ENCODE measurements around the gene SHISA5.
"Not testable (repeated sequence)": the region's sequence is repeated elsewhere in the genome, so short reads cannot be mapped to it uniquely, and the experiment has no call there.

The SHISA5 gene

GRCh38 chr3:48475188-48475587 is 28.8 kb downstream of the SHISA5 start:
- Mint-ChIP-seq H3K9me3 (no peaks in the 10 kb centered on the region), H3K27me3 (no peaks in the 10 kb centered on the region), H3K27ac (no peak overlapping the region), H3K4me1 (ENCODE audit: low read depth) (peaks cover 61% of the 10 kb centered on the region), H3K4me3 (no peak overlapping the region), H3K36me3 (ENCODE audit: low read depth) (peaks cover 2% of the 10 kb centered on the region)

DNA sequence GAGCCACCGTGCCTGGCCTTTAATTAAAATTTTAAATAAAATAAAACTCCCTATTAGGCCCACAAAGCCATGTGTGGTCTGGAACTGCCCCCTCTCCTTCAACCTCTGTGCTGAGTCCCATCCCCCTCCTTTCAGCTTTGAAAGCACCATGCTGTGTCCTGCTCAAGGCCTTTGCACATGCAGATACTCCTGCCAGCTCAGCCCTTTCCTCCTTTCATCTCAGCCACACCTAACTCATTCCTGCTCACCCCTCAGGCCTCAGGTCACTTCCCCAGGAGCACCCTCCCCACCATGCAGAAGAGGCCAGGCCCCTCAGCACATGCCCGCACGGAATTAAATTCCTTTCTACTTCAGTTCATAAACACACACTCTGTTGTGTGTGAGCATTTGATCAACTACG is 29.4 kb downstream of the SHISA5 start:
- no peaks in the 10 kb centered on the region for H3K27me3 Mint-ChIP-seq
- no peaks in the 10 kb centered on the region for H3K9me3 Mint-ChIP-seq
- H3K4me3 Mint-ChIP-seq: no peak overlapping the region
- H3K27ac Mint-ChIP-seq: peak overlapping the region; percentile 80
- peaks cover 4% of the 10 kb centered on the region for H3K36me3 Mint-ChIP-seq (ENCODE audit: low read depth)
- peaks cover 64% of the 10 kb centered on the region for H3K4me1 Mint-ChIP-seq (ENCODE audit: low read depth)

- H3K27me3 Mint-ChIP-seq; H3K36me3 Mint-ChIP-seq (ENCODE audit: low read depth); H3K4me3 Mint-ChIP-seq; H3K9me3 Mint-ChIP-seq: not testable (repeated sequence)
- Mint-ChIP-seq H3K27ac (peak overlapping the region; percentile 88), H3K4me1 (ENCODE audit: low read depth) (peaks cover 64% of the 10 kb centered on the region)
Measured at GRCh38 chr3:48474031-48474430, 29.9 kb downstream of the SHISA5 start.

DNA sequence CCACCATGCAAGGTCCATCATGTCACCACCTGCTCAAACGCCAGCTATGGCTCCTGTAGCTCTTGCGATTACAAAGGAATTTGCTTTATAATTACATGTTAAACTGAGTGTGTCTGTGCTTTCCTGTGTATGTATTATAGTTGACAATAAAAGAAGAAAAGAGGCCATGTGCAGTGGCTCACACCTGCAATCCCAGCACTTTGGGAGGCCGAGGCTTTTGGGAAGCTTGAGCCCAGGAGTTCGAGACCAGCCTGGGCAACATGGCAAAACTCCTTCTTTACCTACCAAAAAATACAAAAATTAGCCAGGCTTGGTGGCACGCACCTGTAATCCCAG is 30.4 kb downstream of the SHISA5 start:
- Mint-ChIP-seq H3K4me3 (peak overlapping the region; percentile 82), H3K27me3 (no peaks in the 10 kb centered on the region), H3K9me3 (no peaks in the 10 kb centered on the region), H3K4me1 (ENCODE audit: low read depth) (peaks cover 64% of the 10 kb centered on the region), H3K27ac (peak overlapping the region; percentile 88), H3K36me3 (ENCODE audit: low read depth) (peaks cover 14% of the 10 kb centered on the region)

DNA sequence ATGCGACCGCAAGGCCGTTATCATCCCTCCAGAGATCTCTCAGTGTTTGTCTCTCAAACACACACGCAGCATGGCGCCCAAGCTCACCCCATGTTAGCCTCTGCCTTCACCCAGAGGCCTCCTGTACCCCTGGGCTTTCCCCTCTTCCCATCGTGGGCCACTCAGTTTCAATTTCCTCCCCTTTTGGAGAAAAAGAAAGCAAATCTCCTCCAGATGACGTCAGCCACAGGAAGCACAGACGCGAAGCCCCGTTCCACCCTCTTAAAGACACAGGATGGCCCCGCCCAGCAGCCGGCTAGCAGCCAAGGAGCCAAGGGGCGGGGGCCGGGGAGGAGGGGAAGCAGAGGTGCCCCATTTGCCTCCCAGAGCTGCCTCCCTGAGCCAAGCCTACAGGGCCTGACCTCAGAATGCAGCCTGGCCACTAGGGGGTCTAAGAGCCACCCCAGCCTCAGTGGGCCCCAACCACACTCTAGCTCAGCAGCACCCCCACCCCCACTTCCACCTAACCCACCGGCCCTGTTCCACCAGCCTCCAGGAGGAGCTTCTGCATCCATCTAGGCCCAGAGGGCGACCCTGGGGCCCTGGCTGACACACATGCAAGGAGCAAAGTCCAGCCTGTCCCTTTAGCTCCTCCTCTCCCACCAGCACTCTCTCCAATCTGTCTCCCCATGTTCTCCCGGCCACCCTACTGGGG is 30.9 kb downstream of the SHISA5 start:
- peaks cover 63% of the 10 kb centered on the region for H3K4me1 Mint-ChIP-seq (ENCODE audit: low read depth)
- no peaks in the 10 kb centered on the region for H3K9me3 Mint-ChIP-seq
- peaks cover 17% of the 10 kb centered on the region for H3K36me3 Mint-ChIP-seq (ENCODE audit: low read depth)
- H3K4me3 Mint-ChIP-seq: peak overlapping the region; percentile 82
- H3K27ac Mint-ChIP-seq: peak overlapping the region; percentile 88
- no peaks in the 10 kb centered on the region for H3K27me3 Mint-ChIP-seq

- peak overlapping the region; percentile 82 for H3K4me3 Mint-ChIP-seq
- no peaks in the 10 kb centered on the region for H3K9me3 Mint-ChIP-seq
- H3K27ac Mint-ChIP-seq: peak overlapping the region; percentile 88
- H3K4me1 Mint-ChIP-seq (ENCODE audit: low read depth): peaks cover 63% of the 10 kb centered on the region
- no peaks in the 10 kb centered on the region for H3K27me3 Mint-ChIP-seq
- peaks cover 22% of the 10 kb centered on the region for H3K36me3 Mint-ChIP-seq (ENCODE audit: low read depth)
Measured at GRCh38 chr3:48472673-48472922, 31.4 kb downstream of the SHISA5 start.

DNA sequence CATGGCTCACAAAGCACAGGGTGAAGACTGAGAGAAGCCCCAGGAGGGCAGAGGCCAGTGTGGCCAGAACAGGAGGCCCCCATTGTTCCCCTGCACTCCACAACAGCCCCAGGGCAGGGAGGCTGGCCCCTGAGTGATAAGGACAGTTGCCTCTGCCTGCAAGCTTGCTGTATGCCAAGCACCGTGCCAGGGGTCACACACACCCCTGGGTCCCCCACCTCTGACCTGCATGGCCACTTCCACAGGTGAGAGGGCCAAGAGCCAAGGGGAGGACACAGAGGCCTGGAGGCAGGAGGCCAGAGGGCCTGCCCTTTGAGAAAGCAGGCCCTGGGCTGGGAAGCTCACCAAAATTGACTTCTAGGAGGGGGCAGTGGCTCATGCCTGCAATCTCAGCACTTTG is 33.7 kb downstream of the SHISA5 start:
- peaks cover 70% of the 10 kb centered on the region for H3K4me1 Mint-ChIP-seq (ENCODE audit: low read depth)
- H3K4me3 Mint-ChIP-seq: peak overlapping the region; percentile 59
- H3K9me3 Mint-ChIP-seq: no peaks in the 10 kb centered on the region
- H3K27me3 Mint-ChIP-seq: no peaks in the 10 kb centered on the region
- peak overlapping the region; percentile 89 for H3K27ac Mint-ChIP-seq
- H3K36me3 Mint-ChIP-seq (ENCODE audit: low read depth): peaks cover 32% of the 10 kb centered on the region

DNA sequence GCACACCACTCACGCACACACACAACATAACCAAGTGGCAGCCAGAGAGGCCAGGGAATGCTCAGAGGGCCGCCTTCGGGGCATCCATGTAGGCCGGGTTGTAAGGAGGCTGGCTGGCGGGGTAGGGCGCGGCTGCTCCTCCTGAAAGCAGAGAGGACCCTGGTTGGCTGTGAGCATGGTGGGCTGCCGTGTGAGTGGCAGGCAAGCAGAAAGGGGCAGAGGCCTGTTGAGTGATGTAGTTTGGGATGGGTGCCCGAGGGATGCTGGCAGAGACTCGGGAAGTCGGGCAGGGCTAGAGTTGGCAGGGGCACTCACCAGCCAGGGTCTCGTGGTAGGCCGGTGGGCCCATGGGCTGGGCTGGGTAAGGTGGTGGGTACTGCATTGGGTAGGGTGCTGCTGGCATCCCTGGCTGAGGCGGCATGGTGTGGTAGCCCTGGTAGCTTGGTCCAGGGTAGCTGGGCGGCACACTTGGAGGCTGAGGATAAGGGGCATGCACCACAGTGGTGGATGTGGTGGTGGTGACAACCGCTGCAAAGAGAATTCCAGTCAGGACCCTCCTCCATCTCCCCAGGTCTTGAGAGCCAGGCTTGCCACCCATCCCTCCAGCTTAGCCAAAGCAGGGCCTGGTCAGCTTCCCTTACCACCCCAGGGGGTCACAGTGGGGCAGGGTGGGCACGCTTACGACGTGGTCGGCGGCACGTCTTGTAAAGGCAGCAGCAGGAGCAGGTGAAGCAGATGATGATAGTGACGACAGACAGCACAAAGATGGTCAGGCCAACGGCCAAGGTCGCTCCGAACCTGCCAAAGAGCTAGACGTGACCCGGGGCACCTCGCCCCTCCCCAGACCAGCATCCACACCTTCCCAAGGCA is 34.7 kb downstream of the SHISA5 start:
- H3K4me1 Mint-ChIP-seq (ENCODE audit: low read depth): peaks cover 68% of the 10 kb centered on the region
- H3K36me3 Mint-ChIP-seq (ENCODE audit: low read depth): peaks cover 32% of the 10 kb centered on the region
- no peaks in the 10 kb centered on the region for H3K27me3 Mint-ChIP-seq
- peak overlapping the region; percentile 59 for H3K4me3 Mint-ChIP-seq
- H3K27ac Mint-ChIP-seq: peak overlapping the region; percentile 89
- H3K9me3 Mint-ChIP-seq: no peaks in the 10 kb centered on the region

GRCh38 chr3:48468329-48468731 is 35.6 kb downstream of the SHISA5 start:
- Mint-ChIP-seq H3K36me3 (ENCODE audit: low read depth) (peaks cover 32% of the 10 kb centered on the region), H3K27ac (peak overlapping the region; percentile 96), H3K9me3 (no peaks in the 10 kb centered on the region), H3K4me1 (ENCODE audit: low read depth) (peaks cover 63% of the 10 kb centered on the region), H3K4me3 (peak overlapping the region; percentile 95), H3K27me3 (no peaks in the 10 kb centered on the region)

- Mint-ChIP-seq H3K36me3 (ENCODE audit: low read depth) (peaks cover 32% of the 10 kb centered on the region), H3K4me3 (peak overlapping the region; percentile 95), H3K27me3 (no peaks in the 10 kb centered on the region), H3K27ac (peak overlapping the region; percentile 96), H3K9me3 (no peaks in the 10 kb centered on the region), H3K4me1 (ENCODE audit: low read depth) (peaks cover 56% of the 10 kb centered on the region)
Measured at GRCh38 chr3:48467473-48468267, 36.3 kb downstream of the SHISA5 start.

- peaks cover 55% of the 10 kb centered on the region for H3K4me1 Mint-ChIP-seq (ENCODE audit: low read depth)
- peaks cover 32% of the 10 kb centered on the region for H3K36me3 Mint-ChIP-seq (ENCODE audit: low read depth)
- H3K27ac Mint-ChIP-seq: peak overlapping the region; percentile 96
- H3K4me3 Mint-ChIP-seq: peak overlapping the region; percentile 95
- H3K9me3 Mint-ChIP-seq: no peaks in the 10 kb centered on the region
- H3K27me3 Mint-ChIP-seq: no peaks in the 10 kb centered on the region
Measured at GRCh38 chr3:48467110-48467454, 36.9 kb downstream of the SHISA5 start.

GRCh38 chr3:48466386-48467109 is 37.4 kb downstream of the SHISA5 start:
- H3K36me3 Mint-ChIP-seq (ENCODE audit: low read depth): peaks cover 32% of the 10 kb centered on the region
- no peaks in the 10 kb centered on the region for H3K27me3 Mint-ChIP-seq
- peak overlapping the region; percentile 95 for H3K4me3 Mint-ChIP-seq
- peaks cover 55% of the 10 kb centered on the region for H3K4me1 Mint-ChIP-seq (ENCODE audit: low read depth)
- peak overlapping the region; percentile 96 for H3K27ac Mint-ChIP-seq
- H3K9me3 Mint-ChIP-seq: no peaks in the 10 kb centered on the region

- H3K4me3 Mint-ChIP-seq: peak overlapping the region; percentile 95
- H3K9me3 Mint-ChIP-seq: no peaks in the 10 kb centered on the region
- H3K27me3 Mint-ChIP-seq: no peaks in the 10 kb centered on the region
- H3K27ac Mint-ChIP-seq: peak overlapping the region; percentile 96
- H3K4me1 Mint-ChIP-seq (ENCODE audit: low read depth): peaks cover 52% of the 10 kb centered on the region
- H3K36me3 Mint-ChIP-seq (ENCODE audit: low read depth): peaks cover 39% of the 10 kb centered on the region
Measured at GRCh38 chr3:48465531-48466378, 38.2 kb downstream of the SHISA5 start.

GRCh38 chr3:48465237-48465530 is 38.8 kb downstream of the SHISA5 start:
- no peaks in the 10 kb centered on the region for H3K27me3 Mint-ChIP-seq
- H3K4me1 Mint-ChIP-seq (ENCODE audit: low read depth): peaks cover 46% of the 10 kb centered on the region
- peak overlapping the region; percentile 96 for H3K27ac Mint-ChIP-seq
- H3K9me3 Mint-ChIP-seq: no peaks in the 10 kb centered on the region
- H3K4me3 Mint-ChIP-seq: no peak overlapping the region
- H3K36me3 Mint-ChIP-seq (ENCODE audit: low read depth): peaks cover 44% of the 10 kb centered on the region

Measured in stimulated activated naive CD8-positive, alpha-beta T cell treated with anti-CD3 and anti-CD28 coated beads, Interleukin-15, Interleukin-2, amounts not matched to agents 100 ng/mL and 50 ng/mL, for 24 hours (primary cell).